Neural crest cell (in vitro differentiated cells): ENCODE measurements around the gene SP110. TPM values are rescaled to one million over a fixed set of nuclear protein-coding genes. Genes with fewer than 3 reads are reported as not detected.
A peak's percentile ranks its signal among the peaks of the same experiment; 100 is the strongest.

ENCODE experiments used
- DNase-seq: peaks from one replicate; pipeline ENCODE4 v3.0.0; 2021; ENCODE audit warnings: low read depth, mixed read lengths, low spot score
- H3K27ac Mint-ChIP-seq: one replicate; pipeline ENCODE4 v1.8.0; 2021; ENCODE audit warnings: mild to moderate bottlenecking, mixed read lengths; ENCODE audit not compliant: unreplicated experiment
- H3K27me3 Mint-ChIP-seq: 2 replicates; pipeline ENCODE4 v1.8.0; 2021; ENCODE audit warnings: low read depth, mild to moderate bottlenecking, mixed read lengths
- H3K36me3 Mint-ChIP-seq: 2 replicates; pipeline ENCODE4 v1.8.0; 2021; ENCODE audit warnings: low read depth, mild to moderate bottlenecking, mixed read lengths
- H3K4me1 Mint-ChIP-seq: 2 replicates; pipeline ENCODE4 v1.8.0; 2021; ENCODE audit warnings: mixed read lengths
- H3K4me3 Mint-ChIP-seq: one replicate; pipeline ENCODE4 v1.8.0; 2021; ENCODE audit warnings: mild to moderate bottlenecking, mixed read lengths
- H3K9me3 Mint-ChIP-seq: 2 replicates; pipeline ENCODE4 v1.8.0; 2021; ENCODE audit warnings: mixed read lengths
- CTCF ChIP-seq: fragments of 200-600 bp; sonication (generic); conservative IDR thresholded peaks from 2 replicates; pipeline ENCODE4 v1.5.0; 2021; ENCODE audit warnings: antibody characterized with exemption, mild to moderate bottlenecking
- total RNA-seq: library from RNA; stranded (reverse); gene quantifications from 2 replicates; pipeline ENCODE4 v1.2.1, GENCODE V29; 2021

The SP110 gene
- total RNA-seq, 1 donor from 2014 or later, result 5.3 TPM

GRCh38 chr2:230160112-230160660, 59.6 kb downstream of the SP110 start:
- DNase-seq, result peak; percentile 59
- Mint-ChIP-seq H3K9me3 (peaks cover 3% of the 10 kb centered on the region), H3K27me3 (no peaks in the 10 kb centered on the region), H3K27ac (no peak overlapping the region), H3K4me3 (no peak overlapping the region), H3K4me1 (peaks cover 4% of the 10 kb centered on the region), H3K36me3 (no peaks in the 10 kb centered on the region)
- TF ChIP-seq CTCF, result peak; percentile 76

DNA sequence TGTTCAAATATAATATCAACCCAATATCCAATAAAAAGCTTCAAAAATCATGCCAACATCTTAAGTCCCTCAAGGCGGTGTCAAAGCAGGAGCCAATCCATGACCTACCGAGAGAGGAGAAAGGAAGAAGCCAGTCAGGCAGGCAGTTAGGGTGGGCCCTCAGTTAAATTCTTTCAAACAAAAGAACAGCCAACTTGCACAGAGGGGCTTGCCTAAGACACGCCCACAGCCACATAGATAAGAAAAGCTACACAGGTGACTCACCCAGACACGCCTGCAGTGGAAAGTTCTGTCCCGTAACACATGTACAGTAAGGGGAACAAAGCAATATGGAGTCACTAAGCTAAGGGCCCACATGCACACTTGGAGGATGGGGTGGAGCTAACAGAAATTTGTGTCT, 61.3 kb downstream of the SP110 start:
- peaks cover 7% of the 10 kb centered on the region for H3K4me1 Mint-ChIP-seq
- DNase-seq, result no peak
- TF ChIP-seq CTCF, result no peak
- H3K27ac Mint-ChIP-seq, result no peak overlapping the region
- no peaks in the 10 kb centered on the region for H3K36me3 Mint-ChIP-seq
- H3K4me3 Mint-ChIP-seq, result no peak overlapping the region
- peaks cover 3% of the 10 kb centered on the region for H3K9me3 Mint-ChIP-seq
- H3K27me3 Mint-ChIP-seq, result no peaks in the 10 kb centered on the region

- peak overlapping the region; percentile 20 for H3K27ac Mint-ChIP-seq
Observed at GRCh38 chr2:230156782-230157699, 62.7 kb downstream of the SP110 start.

GRCh38 chr2:230155359-230155758, 64.4 kb downstream of the SP110 start:
- no peak overlapping the region for H3K27ac Mint-ChIP-seq
- TF ChIP-seq CTCF, result no peak
- H3K36me3 Mint-ChIP-seq, result no peaks in the 10 kb centered on the region
- H3K4me1 Mint-ChIP-seq, result peaks cover 9% of the 10 kb centered on the region
- DNase-seq, result no peak
- no peak overlapping the region for H3K4me3 Mint-ChIP-seq
- peaks cover 10% of the 10 kb centered on the region for H3K9me3 Mint-ChIP-seq
- H3K27me3 Mint-ChIP-seq, result no peaks in the 10 kb centered on the region

More at GRCh38 chr2:230156782-230157699, 62.7 kb downstream of the SP110 start:
- H3K9me3 Mint-ChIP-seq, result peaks cover 8% of the 10 kb centered on the region
- H3K36me3 Mint-ChIP-seq, result no peaks in the 10 kb centered on the region
- H3K27me3 Mint-ChIP-seq, result no peaks in the 10 kb centered on the region
- H3K4me1 Mint-ChIP-seq, result peaks cover 9% of the 10 kb centered on the region
- DNase-seq, result no peak
- no peak overlapping the region for H3K4me3 Mint-ChIP-seq
- TF ChIP-seq CTCF, result no peak

GRCh38 chr2:230153390-230153976, 66.3 kb downstream of the SP110 start:
- no peak for DNase-seq
- no peaks in the 10 kb centered on the region for H3K27me3 Mint-ChIP-seq
- H3K36me3 Mint-ChIP-seq, result no peaks in the 10 kb centered on the region
- H3K27ac Mint-ChIP-seq, result no peak overlapping the region
- H3K4me1 Mint-ChIP-seq, result peaks cover 5% of the 10 kb centered on the region
- peaks cover 10% of the 10 kb centered on the region for H3K9me3 Mint-ChIP-seq
- TF ChIP-seq CTCF, result no peak
- H3K4me3 Mint-ChIP-seq, result no peak overlapping the region
